ENCODE measurements around the gene TESK2.

TESK2 gene

GRCh38 chr1:45373573-45373972, 117.4 kb downstream of the TESK2 start:
- Histone ChIP-seq H3K27me3 (ENCODE audit: control insufficient read depth in 3 of 3, insufficient read depth in 3 of 3, low read depth in 1 of 3, low read length in 3 of 3) (no peaks in the 10 kb centered on the region), H3K4me2 (ENCODE audit: insufficient read depth, low read length, poor library complexity, severe bottlenecking) (no peak overlapping the region), H4K8ac (ENCODE audit: low read depth, low read length) (no peak overlapping the region), H2BK15ac (ENCODE audit: low read length) (no peak overlapping the region), H2AFZ (ENCODE audit: low read length) (no peak overlapping the region), H2BK120ac (ENCODE audit: low read depth, low read length) (no peak overlapping the region), H2BK12ac (ENCODE audit: low read length) (no peak overlapping the region), H3K14ac (ENCODE audit: low read length) (no peak overlapping the region), H4K91ac (ENCODE audit: low read depth, low read length, poor library complexity) (no peak overlapping the region), H3K9ac (ENCODE audit: low read depth, low read length, poor library complexity) (no peak overlapping the region), H3K4me1 (ENCODE audit: control insufficient read depth in 2 of 2, insufficient read depth in 1 of 2, low read depth in 1 of 2, low read length in 2 of 2) (no peaks in the 10 kb centered on the region), H3K36me3 (replicated peaks in 1 of 2; ENCODE audit: control insufficient read depth in 2 of 2, insufficient read depth in 2 of 2, low read length in 2 of 2) (no peaks in the 10 kb centered on the region), H3K79me1 (ENCODE audit: low read depth, low read length) (no peaks in the 10 kb centered on the region), H3K9me3 (replicated peaks in 1 of 2; ENCODE audit: control insufficient read depth in 2 of 2, insufficient read depth in 1 of 2, low read depth in 1 of 2, low read length in 2 of 2) (no peaks in the 10 kb centered on the region), H2AK5ac (ENCODE audit: low read depth, low read length) (no peak overlapping the region), H3K27ac (replicated peaks; ENCODE audit: low read length) (no peak overlapping the region), H3K4ac (ENCODE audit: low read length) (no peak overlapping the region), H2BK5ac (ENCODE audit: low read length) (no peak overlapping the region), H3K18ac (ENCODE audit: low read length) (no peak overlapping the region), H3K23ac (ENCODE audit: low read depth, low read length, poor library complexity) (no peak overlapping the region), H3K4me3 (ENCODE audit: low read length in 2 of 2) (no peak overlapping the region)
- no peak for DNase-seq (ENCODE audit: low spot score)

DNA sequence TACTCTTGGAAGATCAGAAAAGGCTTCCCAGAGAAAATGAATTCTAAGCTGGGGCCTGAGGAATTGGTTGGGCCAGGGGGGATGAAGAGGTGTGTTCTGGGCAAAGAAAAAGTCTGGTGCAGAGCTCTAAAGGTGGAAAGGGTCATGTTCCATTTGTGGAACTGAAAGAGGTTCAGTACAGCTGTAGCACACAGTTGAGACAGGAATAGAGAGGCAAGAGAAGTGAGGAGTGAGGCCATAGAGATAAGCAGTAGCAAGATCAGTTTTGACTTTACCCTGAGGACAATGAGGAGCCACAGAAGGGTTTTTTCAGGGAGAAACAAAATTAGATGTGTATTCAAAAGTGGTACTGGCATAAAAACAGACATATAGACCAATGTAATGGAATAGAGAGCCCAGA, 120.4 kb downstream of the TESK2 start:
- Histone ChIP-seq H3K18ac (ENCODE audit: low read length) (no peak overlapping the region), H3K27me3 (ENCODE audit: control insufficient read depth in 3 of 3, insufficient read depth in 3 of 3, low read depth in 1 of 3, low read length in 3 of 3) (no peaks in the 10 kb centered on the region), H3K4me3 (ENCODE audit: low read length in 2 of 2) (no peak overlapping the region), H2BK12ac (ENCODE audit: low read length) (no peak overlapping the region), H3K4ac (ENCODE audit: low read length) (no peak overlapping the region), H3K79me1 (ENCODE audit: low read depth, low read length) (no peaks in the 10 kb centered on the region), H2AK5ac (ENCODE audit: low read depth, low read length) (no peak overlapping the region), H3K9me3 (replicated peaks in 1 of 2; ENCODE audit: control insufficient read depth in 2 of 2, insufficient read depth in 1 of 2, low read depth in 1 of 2, low read length in 2 of 2) (no peaks in the 10 kb centered on the region), H3K4me2 (ENCODE audit: insufficient read depth, low read length, poor library complexity, severe bottlenecking) (no peak overlapping the region), H2BK15ac (ENCODE audit: low read length) (no peak overlapping the region), H3K36me3 (replicated peaks in 1 of 2; ENCODE audit: control insufficient read depth in 2 of 2, insufficient read depth in 2 of 2, low read length in 2 of 2) (no peaks in the 10 kb centered on the region), H3K9ac (ENCODE audit: low read depth, low read length, poor library complexity) (no peak overlapping the region), H3K27ac (replicated peaks; ENCODE audit: low read length) (no peak overlapping the region), H3K4me1 (ENCODE audit: control insufficient read depth in 2 of 2, insufficient read depth in 1 of 2, low read depth in 1 of 2, low read length in 2 of 2) (no peaks in the 10 kb centered on the region), H4K91ac (ENCODE audit: low read depth, low read length, poor library complexity) (no peak overlapping the region), H2BK5ac (ENCODE audit: low read length) (no peak overlapping the region), H3K14ac (ENCODE audit: low read length) (no peak overlapping the region), H2BK120ac (ENCODE audit: low read depth, low read length) (no peak overlapping the region), H2AFZ (ENCODE audit: low read length) (no peak overlapping the region), H4K8ac (ENCODE audit: low read depth, low read length) (no peak overlapping the region), H3K23ac (ENCODE audit: low read depth, low read length, poor library complexity) (no peak overlapping the region)
- DNase-seq (ENCODE audit: low spot score): no peak

- Histone ChIP-seq H3K18ac (ENCODE audit: low read length) (no peak overlapping the region), H3K4ac (ENCODE audit: low read length) (no peak overlapping the region), H2BK5ac (ENCODE audit: low read length) (no peak overlapping the region), H3K23ac (ENCODE audit: low read depth, low read length, poor library complexity) (no peak overlapping the region), H2BK12ac (ENCODE audit: low read length) (no peak overlapping the region), H4K91ac (ENCODE audit: low read depth, low read length, poor library complexity) (no peak overlapping the region), H2AFZ (ENCODE audit: low read length) (peak overlapping the region; percentile 70), H3K9ac (ENCODE audit: low read depth, low read length, poor library complexity) (no peak overlapping the region), H2BK120ac (ENCODE audit: low read depth, low read length) (no peak overlapping the region), H2BK15ac (ENCODE audit: low read length) (no peak overlapping the region), H3K27me3 (ENCODE audit: control insufficient read depth in 3 of 3, insufficient read depth in 3 of 3, low read depth in 1 of 3, low read length in 3 of 3) (peaks cover 0 to 16% (median 0%) of the 10 kb centered on the region in 3 experiments), H4K8ac (ENCODE audit: low read depth, low read length) (no peak overlapping the region), H2AK5ac (ENCODE audit: low read depth, low read length) (no peak overlapping the region), H3K9me3 (replicated peaks in 1 of 2; ENCODE audit: control insufficient read depth in 2 of 2, insufficient read depth in 1 of 2, low read depth in 1 of 2, low read length in 2 of 2) (peaks cover 0 to 3% of the 10 kb centered on the region in 2 donors), H3K36me3 (replicated peaks in 1 of 2; ENCODE audit: control insufficient read depth in 2 of 2, insufficient read depth in 2 of 2, low read length in 2 of 2) (no peaks in the 10 kb centered on the region), H3K4me2 (ENCODE audit: insufficient read depth, low read length, poor library complexity, severe bottlenecking) (no peak overlapping the region), H3K4me3 (ENCODE audit: low read length in 2 of 2) (no peak overlapping the region), H3K14ac (ENCODE audit: low read length) (no peak overlapping the region), H3K4me1 (ENCODE audit: control insufficient read depth in 2 of 2, insufficient read depth in 1 of 2, low read depth in 1 of 2, low read length in 2 of 2) (peaks cover 0 to 5% of the 10 kb centered on the region in 2 donors), H3K79me1 (ENCODE audit: low read depth, low read length) (no peaks in the 10 kb centered on the region), H3K27ac (replicated peaks; ENCODE audit: low read length) (no peak overlapping the region)
- no peak for DNase-seq (ENCODE audit: low spot score)
- WGBS, 2 donors (ENCODE audit: extremely low coverage in 2 of 2, insufficient read length in 2 of 2, insufficient replicate concordance in 1 of 2): no CpG with 5 or more reads among the region's 6 CpGs
Measured at GRCh38 chr1:45365051-45365450, 125.9 kb downstream of the TESK2 start.

DNA sequence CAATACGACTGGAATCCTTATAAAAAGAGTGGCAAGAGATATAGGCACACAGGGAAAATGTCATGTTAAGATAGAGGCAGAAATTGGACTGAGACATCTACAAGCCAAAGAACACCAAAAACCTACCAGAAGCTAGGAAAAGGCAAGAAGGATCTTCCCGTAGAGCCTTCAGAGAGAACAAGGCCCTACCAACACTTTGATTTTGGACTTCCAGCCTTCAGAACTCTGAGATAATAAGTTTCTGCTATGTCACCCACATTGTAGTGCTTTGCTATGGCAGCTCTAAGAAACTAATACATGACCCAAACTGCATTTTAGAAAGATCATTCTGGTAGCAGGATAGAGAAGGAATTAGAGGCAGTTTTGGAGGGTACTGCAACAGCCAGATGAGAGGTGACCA, 126.7 kb downstream of the TESK2 start:
- Histone ChIP-seq H2AFZ (ENCODE audit: low read length) (no peak overlapping the region), H2AK5ac (ENCODE audit: low read depth, low read length) (no peak overlapping the region), H2BK15ac (ENCODE audit: low read length) (no peak overlapping the region), H3K4me1 (ENCODE audit: control insufficient read depth in 2 of 2, insufficient read depth in 1 of 2, low read depth in 1 of 2, low read length in 2 of 2) (peaks cover 0 to 7% of the 10 kb centered on the region in 2 donors), H3K27ac (replicated peaks; ENCODE audit: low read length) (no peak overlapping the region), H3K4me2 (ENCODE audit: insufficient read depth, low read length, poor library complexity, severe bottlenecking) (no peak overlapping the region), H3K27me3 (ENCODE audit: control insufficient read depth in 3 of 3, insufficient read depth in 3 of 3, low read depth in 1 of 3, low read length in 3 of 3) (peaks cover 0 to 16% (median 0%) of the 10 kb centered on the region in 3 experiments), H3K9ac (ENCODE audit: low read depth, low read length, poor library complexity) (no peak overlapping the region), H3K18ac (ENCODE audit: low read length) (no peak overlapping the region), H3K79me1 (ENCODE audit: low read depth, low read length) (no peaks in the 10 kb centered on the region), H2BK5ac (ENCODE audit: low read length) (no peak overlapping the region), H3K14ac (ENCODE audit: low read length) (no peak overlapping the region), H4K91ac (ENCODE audit: low read depth, low read length, poor library complexity) (no peak overlapping the region), H3K36me3 (replicated peaks in 1 of 2; ENCODE audit: control insufficient read depth in 2 of 2, insufficient read depth in 2 of 2, low read length in 2 of 2) (no peaks in the 10 kb centered on the region), H2BK12ac (ENCODE audit: low read length) (no peak overlapping the region), H2BK120ac (ENCODE audit: low read depth, low read length) (no peak overlapping the region), H3K9me3 (replicated peaks in 1 of 2; ENCODE audit: control insufficient read depth in 2 of 2, insufficient read depth in 1 of 2, low read depth in 1 of 2, low read length in 2 of 2) (peaks cover 0 to 3% of the 10 kb centered on the region in 2 donors), H3K4ac (ENCODE audit: low read length) (no peak overlapping the region), H3K4me3 (ENCODE audit: low read length in 2 of 2) (no peak overlapping the region), H3K23ac (ENCODE audit: low read depth, low read length, poor library complexity) (no peak overlapping the region), H4K8ac (ENCODE audit: low read depth, low read length) (no peak overlapping the region)
- DNase-seq (ENCODE audit: low spot score): no peak
- no CpG with 5 or more reads among the region's 2 CpGs for WGBS, 2 donors (ENCODE audit: extremely low coverage in 2 of 2, insufficient read length in 2 of 2, insufficient replicate concordance in 1 of 2)

Measured in neuronal stem cell (in vitro differentiated cells).